DOHH2 (cell line): ENCODE data around the gene SV2C.
A peak's percentile ranks its signal among the peaks of the same experiment; 100 is the strongest.

Experiments
- H3F3A ChIP-seq: fragments of 200-600 bp; sonication (generic), shearing (Covaris generic); 2 replicates; pipeline ENCODE4 v1.6.0; 2016; ENCODE audit warnings: antibody characterized with exemption, mild to moderate bottlenecking; ENCODE audit not compliant: control insufficient read depth, insufficient read depth
- H3K27ac ChIP-seq: fragments of 200-600 bp; sonication (generic); 2 replicates; pipeline ENCODE4 v1.5.1; 2014; ENCODE audit warnings: low read depth, mild to moderate bottlenecking, low read length, moderate library complexity
- H3K27me3 ChIP-seq: fragments of 200-600 bp; sonication (generic); 2 replicates; pipeline ENCODE4 v1.6.1; 2014; ENCODE audit warnings: mild to moderate bottlenecking, low read length, mixed read lengths; ENCODE audit not compliant: control insufficient read depth
- H3K36me3 ChIP-seq: fragments of 200-600 bp; sonication (generic); 2 replicates; pipeline ENCODE4 v1.6.1; 2014; ENCODE audit warnings: mild to moderate bottlenecking, low read length, moderate library complexity, mixed read lengths; ENCODE audit not compliant: control insufficient read depth
- H3K4me1 ChIP-seq: fragments of 200-600 bp; sonication (generic); 2 replicates; pipeline ENCODE4 v1.6.1; 2014; ENCODE audit warnings: mild to moderate bottlenecking, low read length, mixed read lengths; ENCODE audit not compliant: control insufficient read depth
- H3K4me2 ChIP-seq: fragments of 200-600 bp; sonication (generic); 2 replicates; pipeline ENCODE4 v1.6.0; 2014; ENCODE audit warnings: mild to moderate bottlenecking, low read length, moderate library complexity
- H3K4me3 ChIP-seq: fragments of 200-600 bp; sonication (generic); 2 replicates; pipeline ENCODE4 v1.5.1; 2014; ENCODE audit warnings: mild to moderate bottlenecking, low read length, mixed read lengths
- H3K79me2 ChIP-seq: fragments of 200-600 bp; sonication (generic); 2 replicates; pipeline ENCODE4 v1.6.1; 2014; ENCODE audit warnings: mild to moderate bottlenecking, low read length, mixed read lengths; ENCODE audit not compliant: control insufficient read depth
- H3K9me2 ChIP-seq: fragments of 200-600 bp; sonication (generic); replicated peaks from 2 replicates; pipeline ENCODE4 v1.6.1; 2014; ENCODE audit warnings: mild to moderate bottlenecking, low read length, mixed read lengths; ENCODE audit not compliant: control insufficient read depth
- H3K9me3 ChIP-seq: fragments of 200-600 bp; sonication (generic); 2 replicates; pipeline ENCODE4 v1.6.1; 2014; ENCODE audit warnings: antibody characterized with exemption, low read length, mixed read lengths; ENCODE audit not compliant: control insufficient read depth, insufficient read depth
- H4K20me1 ChIP-seq: fragments of 200-600 bp; sonication (generic); 2 replicates; pipeline ENCODE4 v1.6.0; 2014; ENCODE audit warnings: low read depth, mild to moderate bottlenecking, antibody characterized with exemption, low read length, moderate library complexity; ENCODE audit not compliant: control insufficient read depth, insufficient read depth
- CTCF ChIP-seq: fragments of 200-600 bp; sonication (generic); IDR thresholded peaks from one replicate; pipeline ENCODE4 v1.5.1; 2014; ENCODE audit warnings: antibody characterized with exemption, mild to moderate bottlenecking, low read depth, low read length; ENCODE audit not compliant: poor library complexity, severe bottlenecking
- EZH2phosphoT487 ChIP-seq: fragments of 200-600 bp; sonication (generic); IDR thresholded peaks from 2 replicates; pipeline ENCODE4 v1.6.1; 2017; ENCODE audit warnings: borderline replicate concordance, mild to moderate bottlenecking, antibody characterized with exemption, low read length, moderate library complexity, mixed read lengths

The SV2C gene

GRCh38 chr5:76325326-76325725 is 242.1 kb downstream of the SV2C start:
- H3K27me3 ChIP-seq: no peaks in the 10 kb centered on the region
- H3K4me3 ChIP-seq: peak overlapping the region; percentile 49

GRCh38 chr5:76325876-76326491 is 242.8 kb downstream of the SV2C start:
- H3K27ac ChIP-seq: no peak overlapping the region
- H3K9me2 ChIP-seq: no peaks in the 10 kb centered on the region
- peak overlapping the region; percentile 64 for H3K4me2 ChIP-seq
- H3K27me3 ChIP-seq: no peaks in the 10 kb centered on the region
- peak overlapping the region; percentile 49 for H3K4me3 ChIP-seq
- H3K36me3 ChIP-seq: no peaks in the 10 kb centered on the region
- no peaks in the 10 kb centered on the region for H3F3A ChIP-seq
- peaks cover 23% of the 10 kb centered on the region for H3K4me1 ChIP-seq
- no peaks in the 10 kb centered on the region for H4K20me1 ChIP-seq
- no peaks in the 10 kb centered on the region for H3K9me3 ChIP-seq
- TF ChIP-seq CTCF: no peak
- TF ChIP-seq EZH2phosphoT487: no peak
- no peaks in the 10 kb centered on the region for H3K79me2 ChIP-seq

More at GRCh38 chr5:76325326-76325725, 242.1 kb downstream of the SV2C start:
- no peak overlapping the region for H3K27ac ChIP-seq
- H3K4me2 ChIP-seq: peak overlapping the region; percentile 64
- no peaks in the 10 kb centered on the region for H3K36me3 ChIP-seq
- H3K79me2 ChIP-seq: no peaks in the 10 kb centered on the region
- H3K9me2 ChIP-seq: no peaks in the 10 kb centered on the region
- peaks cover 23% of the 10 kb centered on the region for H3K4me1 ChIP-seq
- TF ChIP-seq EZH2phosphoT487: no peak
- TF ChIP-seq CTCF: no peak
- no peaks in the 10 kb centered on the region for H3K9me3 ChIP-seq
- H4K20me1 ChIP-seq: no peaks in the 10 kb centered on the region
- no peaks in the 10 kb centered on the region for H3F3A ChIP-seq

GRCh38 chr5:76326577-76327302 is 243.6 kb downstream of the SV2C start:
- Histone ChIP-seq H3K9me2 (no peaks in the 10 kb centered on the region), H3K4me1 (peaks cover 26% of the 10 kb centered on the region), H3K36me3 (no peaks in the 10 kb centered on the region), H3K79me2 (no peaks in the 10 kb centered on the region), H3K4me2 (no peak overlapping the region), H3K27me3 (no peaks in the 10 kb centered on the region), H3K27ac (no peak overlapping the region), H3F3A (no peaks in the 10 kb centered on the region), H3K9me3 (no peaks in the 10 kb centered on the region), H4K20me1 (no peaks in the 10 kb centered on the region), H3K4me3 (no peak overlapping the region)
- TF ChIP-seq EZH2phosphoT487 (no peak), CTCF (no peak)
